Measurements from ENCODE around the gene PEX16.

Gene PEX16

GRCh38 chr11:45918962-45919675 lies 1.4 kb upstream of the PEX16 start:
- Histone ChIP-seq H3K4me3 (peak overlapping the region; percentile 79 to 81), H3K27ac (peak overlapping the region; percentile 87 to 89), H3K27me3 (peaks cover 11 to 27% of the 10 kb centered on the region in 2 donors), H3K4me1 (peaks cover 10 to 53% (median 27%) of the 10 kb centered on the region in 4 donors), H3K36me3 (peaks cover 6 to 18% (median 13%) of the 10 kb centered on the region in 3 donors), H3K9me3 (no peaks in the 10 kb centered on the region)
- DNase-seq: no peak
- TF ChIP-seq CTCF (IDR thresholded peaks at IDR 0.05): no peak
- intact Hi-C loops (cut with DNase I; ENCODE audit: low total_unique reads): loop anchor here (5.0 kb wide), 2 partner anchors 62 to 77 kb away; no protein-coding TSS in a partner anchor

- no peaks in the 10 kb centered on the region for H3K9me3 ChIP-seq
- H3K27ac ChIP-seq: peak overlapping the region; percentile 87 to 89
- peak overlapping the region; percentile 79 to 81 for H3K4me3 ChIP-seq
- H3K36me3 ChIP-seq: peaks cover 12 to 25% (median 20%) of the 10 kb centered on the region in 3 donors
- DNase-seq: peak; percentile 82 to 91
- intact Hi-C loops (cut with DNase I; ENCODE audit: low total_unique reads): loop anchor here (5.0 kb wide), 2 partner anchors 61 to 76 kb away; no protein-coding TSS in a partner anchor
- no peak for TF ChIP-seq CTCF (IDR thresholded peaks at IDR 0.05)
- H3K4me1 ChIP-seq: peaks cover 10 to 52% (median 27%) of the 10 kb centered on the region in 4 donors
- H3K27me3 ChIP-seq: peaks cover 11 to 23% of the 10 kb centered on the region in 2 donors
Observed at GRCh38 chr11:45918331-45918941, 759 bp upstream of the PEX16 start.

GRCh38 chr11:45917286-45917622 lies 423 bp downstream of the PEX16 start:
- peaks cover 23 to 36% (median 32%) of the 10 kb centered on the region in 3 donors for H3K36me3 ChIP-seq
- H3K27me3 ChIP-seq: peaks cover 5 to 11% of the 10 kb centered on the region in 2 donors
- H3K4me1 ChIP-seq: peaks cover 4 to 40% (median 18%) of the 10 kb centered on the region in 4 donors
- DNase-seq: no peak
- TF ChIP-seq CTCF (IDR thresholded peaks at IDR 0.05): no peak
- intact Hi-C loops (cut with DNase I; ENCODE audit: low total_unique reads): loop anchor here (5.0 kb wide), 2 partner anchors 60 to 75 kb away; no protein-coding TSS in a partner anchor
- H3K9me3 ChIP-seq: no peaks in the 10 kb centered on the region
- peak overlapping the region; percentile 87 to 89 for H3K27ac ChIP-seq
- H3K4me3 ChIP-seq: peak overlapping the region; percentile 79 to 81

- Histone ChIP-seq H3K4me1 (peaks cover 0 to 31% (median 13%) of the 10 kb centered on the region in 4 donors), H3K9me3 (no peaks in the 10 kb centered on the region), H3K4me3 (no peak overlapping the region), H3K27me3 (no peaks in the 10 kb centered on the region), H3K36me3 (peaks cover 37 to 54% (median 50%) of the 10 kb centered on the region in 3 donors), H3K27ac (no peak overlapping the region)
- intact Hi-C loops (cut with DNase I; ENCODE audit: low total_unique reads): loop anchor here (5.0 kb wide), 2 partner anchors 58 to 73 kb away; no protein-coding TSS in a partner anchor
- no peak for DNase-seq
- no peak for TF ChIP-seq CTCF (IDR thresholded peaks at IDR 0.05)
Observed at GRCh38 chr11:45915446-45915845, 2.2 kb downstream of the PEX16 start.

- H3K9me3 ChIP-seq: no peaks in the 10 kb centered on the region
- H3K36me3 ChIP-seq: peaks cover 40 to 68% (median 60%) of the 10 kb centered on the region in 3 donors
- peaks cover 0 to 29% (median 13%) of the 10 kb centered on the region in 4 donors for H3K4me1 ChIP-seq
- H3K27me3 ChIP-seq: no peaks in the 10 kb centered on the region
- no peak for DNase-seq
- intact Hi-C loops (cut with DNase I; ENCODE audit: low total_unique reads): no loop called here
- H3K27ac ChIP-seq: no peak overlapping the region
- no peak overlapping the region for H3K4me3 ChIP-seq
- TF ChIP-seq CTCF (IDR thresholded peaks at IDR 0.05): no peak
Observed at GRCh38 chr11:45913942-45914635, 3.6 kb downstream of the PEX16 start.
